Astrocyte (in vitro differentiated cells and primary cell): ENCODE data around the gene CEP89.
"Not testable (repeated sequence)": the region's sequence is repeated elsewhere in the genome, so short reads cannot be mapped to it uniquely, and the experiment has no call there.

ENCODE experiments used
- EZH2 ChIP-seq: IDR thresholded peaks from 2 replicates; pipeline ENCODE4 v1.6.1; 2012; ENCODE audit warnings: mild to moderate bottlenecking, low read length, inconsistent platforms; ENCODE audit not compliant: insufficient read depth
- TF ChIP-seq, protein P1 (sequence below): IDR thresholded peaks from 2 replicates; pipeline ENCODE4 v1.5.1; 2011; ENCODE audit warnings: low read depth, mild to moderate bottlenecking, inconsistent platforms, low read length, moderate library complexity; ENCODE audit not compliant: insufficient read depth

DNA sequence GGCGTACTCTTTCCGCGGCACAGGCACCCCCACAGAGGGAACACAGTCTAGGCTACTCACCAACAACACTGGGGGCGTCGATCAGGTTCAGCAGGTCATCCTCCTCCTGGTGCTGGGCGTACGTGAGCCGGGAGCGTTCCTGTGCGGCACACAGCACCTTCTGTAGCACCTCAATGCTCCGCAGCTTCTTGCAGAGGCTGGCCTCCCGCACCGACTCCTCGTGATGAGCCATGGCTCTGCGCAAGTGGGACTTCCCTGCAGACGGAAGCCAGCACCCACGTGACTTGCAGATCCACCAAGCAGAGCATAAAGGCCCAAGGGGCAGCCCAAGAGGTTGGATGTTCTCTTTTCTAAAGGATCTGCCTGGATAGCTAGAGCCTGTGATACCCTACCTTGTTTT lies 24.2 kb upstream of the CEP89 start:
- not testable (repeated sequence) for TF ChIP-seq EZH2
- TF ChIP-seq, protein P1, sequence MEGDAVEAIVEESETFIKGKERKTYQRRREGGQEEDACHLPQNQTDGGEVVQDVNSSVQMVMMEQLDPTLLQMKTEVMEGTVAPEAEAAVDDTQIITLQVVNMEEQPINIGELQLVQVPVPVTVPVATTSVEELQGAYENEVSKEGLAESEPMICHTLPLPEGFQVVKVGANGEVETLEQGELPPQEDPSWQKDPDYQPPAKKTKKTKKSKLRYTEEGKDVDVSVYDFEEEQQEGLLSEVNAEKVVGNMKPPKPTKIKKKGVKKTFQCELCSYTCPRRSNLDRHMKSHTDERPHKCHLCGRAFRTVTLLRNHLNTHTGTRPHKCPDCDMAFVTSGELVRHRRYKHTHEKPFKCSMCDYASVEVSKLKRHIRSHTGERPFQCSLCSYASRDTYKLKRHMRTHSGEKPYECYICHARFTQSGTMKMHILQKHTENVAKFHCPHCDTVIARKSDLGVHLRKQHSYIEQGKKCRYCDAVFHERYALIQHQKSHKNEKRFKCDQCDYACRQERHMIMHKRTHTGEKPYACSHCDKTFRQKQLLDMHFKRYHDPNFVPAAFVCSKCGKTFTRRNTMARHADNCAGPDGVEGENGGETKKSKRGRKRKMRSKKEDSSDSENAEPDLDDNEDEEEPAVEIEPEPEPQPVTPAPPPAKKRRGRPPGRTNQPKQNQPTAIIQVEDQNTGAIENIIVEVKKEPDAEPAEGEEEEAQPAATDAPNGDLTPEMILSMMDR = not testable (repeated sequence)
